ENCODE results near the gene ORC2.
"Not testable (repeated sequence)": the region's sequence is repeated elsewhere in the genome, so short reads cannot be mapped to it uniquely, and the experiment has no call there.

The ORC2 gene

GRCh38 chr2:200963124-200963917, at the start of gene ORC2:
Gene ORC2, minus strand, starts transcription at chr2:200963660. Its CDS starts 5,537 bp downstream, at chr2:200958123.
- peak; percentile 91 for DNase-seq

DNA sequence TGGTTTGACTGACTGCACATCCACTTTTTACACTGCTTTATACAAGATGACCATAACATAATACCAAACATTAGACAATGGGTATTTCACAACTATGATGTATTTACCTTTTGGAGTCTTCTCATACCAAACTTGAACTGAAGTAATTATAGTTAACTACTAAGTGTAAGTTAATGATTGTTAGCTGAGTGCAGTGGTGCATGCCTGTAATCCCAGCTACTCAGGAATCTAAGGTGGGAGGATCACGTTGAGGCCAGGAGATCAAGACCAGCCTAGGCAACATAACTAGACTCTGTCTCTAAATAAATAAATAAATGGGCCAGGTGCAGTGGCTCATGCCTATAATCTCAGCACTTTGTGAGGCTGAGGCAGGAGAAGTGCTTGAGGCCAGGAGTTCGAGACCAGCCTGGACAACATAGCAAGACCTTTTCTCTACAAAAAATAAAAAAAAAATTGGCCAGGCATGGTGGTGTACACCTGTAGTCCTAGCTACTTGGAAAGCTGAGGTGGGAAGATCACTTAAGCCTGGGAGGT, 44.9 kb upstream of the ORC2 start:
- no peak for DNase-seq

- DNase-seq, result no peak
These were observed 44.1 kb upstream of the ORC2 start for GRCh38 chr2:201007584-201007998.

GRCh38 chr2:201006704-201007103, 43.2 kb upstream of the ORC2 start:
- DNase-seq, result no peak

GRCh38 chr2:201004370-201004769, 40.9 kb upstream of the ORC2 start:
- no peak for DNase-seq

DNA sequence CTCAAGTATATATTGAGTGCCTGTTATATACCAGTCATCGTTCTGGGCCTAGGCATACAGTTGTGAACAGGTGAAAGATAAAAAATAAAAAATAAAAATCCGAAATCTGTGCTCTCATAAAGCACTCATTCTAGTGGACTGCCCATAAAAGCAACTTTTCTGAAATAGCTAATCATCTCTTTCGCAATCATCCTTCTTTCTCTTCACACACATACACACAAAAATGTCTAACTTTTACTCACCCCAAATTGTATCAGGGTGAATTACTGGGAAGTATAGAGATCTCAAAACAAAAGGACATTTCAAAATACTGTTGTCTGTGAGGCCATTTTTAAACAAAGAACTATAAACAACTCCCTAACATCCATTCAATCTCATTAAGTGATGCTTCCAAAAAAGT, 29.6 kb upstream of the ORC2 start:
- no peak for DNase-seq

DNA sequence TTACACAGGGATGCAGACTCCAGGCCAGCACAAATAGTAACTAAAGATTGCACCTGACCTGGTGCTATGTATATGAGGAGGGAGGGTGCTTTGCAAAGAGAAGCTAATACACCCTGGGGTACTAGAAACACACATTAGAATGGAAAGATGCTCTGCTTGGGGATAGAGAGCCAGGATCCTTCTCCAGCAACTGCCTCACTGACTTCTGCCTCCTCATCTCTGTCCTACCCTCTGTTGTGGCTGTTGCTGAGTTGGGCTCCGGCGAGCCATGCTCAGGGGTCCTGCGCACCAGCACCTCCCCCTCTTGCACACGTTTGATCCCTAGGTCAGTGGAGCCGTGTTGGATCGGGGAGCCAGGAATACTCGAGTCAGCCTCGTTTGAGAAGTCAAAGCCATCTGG, 23.7 kb upstream of the ORC2 start:
- DNase-seq, result no peak

- DNase-seq, result no peak
These were observed 22.3 kb upstream of the ORC2 start for GRCh38 chr2:200985799-200986198.

DNA sequence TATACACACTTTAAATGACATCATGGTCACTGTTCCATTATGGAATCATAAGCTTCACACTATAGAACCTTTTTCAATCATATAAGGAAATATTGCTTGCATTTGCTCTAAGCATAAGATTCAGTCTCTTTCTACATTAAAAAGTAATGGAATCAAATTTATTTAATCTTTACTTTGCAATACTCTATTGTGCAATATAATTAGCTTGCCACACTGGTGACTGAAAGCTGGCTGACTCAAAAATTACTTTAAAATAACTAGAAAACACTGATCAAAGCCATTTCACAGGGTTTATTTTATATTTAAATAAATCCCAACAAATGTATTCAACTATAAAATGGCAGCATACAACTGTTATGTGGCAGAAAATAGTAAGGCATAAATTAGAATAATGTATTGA, 13.2 kb upstream of the ORC2 start:
- DNase-seq, result no peak

DNA sequence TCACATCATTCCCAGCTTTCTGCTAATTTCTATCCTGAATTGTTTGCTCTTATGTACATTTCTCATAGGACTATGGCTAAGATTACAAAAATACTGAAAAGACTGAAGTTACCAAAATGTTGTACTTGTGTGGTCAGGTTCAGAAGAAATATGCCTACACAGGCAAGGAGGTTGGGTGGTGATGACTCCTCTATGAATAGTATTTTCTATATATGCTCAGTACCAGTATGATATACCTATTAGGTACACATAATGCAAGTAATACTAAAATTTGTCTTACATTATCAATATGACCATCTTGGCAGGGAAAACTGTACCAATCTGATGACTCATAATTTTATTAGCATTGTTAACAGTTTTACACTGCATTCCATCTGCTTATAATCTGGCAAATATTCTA, 12.2 kb upstream of the ORC2 start:
- no peak for DNase-seq

GRCh38 chr2:200970057-200970456, 6.6 kb upstream of the ORC2 start:
- not testable (repeated sequence) for DNase-seq

- no peak for DNase-seq
These were observed 5.3 kb upstream of the ORC2 start for GRCh38 chr2:200968735-200969134.

DNA sequence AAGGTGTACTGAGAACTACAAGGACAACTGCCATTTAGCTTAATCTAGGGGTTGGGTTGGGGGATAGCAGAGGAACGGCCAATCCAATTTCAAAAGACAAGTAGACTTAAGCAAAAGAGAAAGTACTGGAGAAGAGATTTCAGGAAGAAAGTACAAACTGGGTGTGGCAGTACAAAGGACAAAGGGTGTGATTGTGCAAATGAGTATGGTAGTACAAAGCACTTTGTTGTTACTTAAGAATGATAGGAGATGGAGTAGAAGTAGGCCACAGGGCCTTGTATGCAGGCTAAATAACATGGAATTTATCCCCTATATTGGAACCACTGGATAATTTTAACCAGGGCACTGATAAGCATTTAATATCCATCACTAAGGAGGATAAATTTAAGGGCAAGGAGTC, 4.7 kb upstream of the ORC2 start:
- DNase-seq, result no peak

DNA sequence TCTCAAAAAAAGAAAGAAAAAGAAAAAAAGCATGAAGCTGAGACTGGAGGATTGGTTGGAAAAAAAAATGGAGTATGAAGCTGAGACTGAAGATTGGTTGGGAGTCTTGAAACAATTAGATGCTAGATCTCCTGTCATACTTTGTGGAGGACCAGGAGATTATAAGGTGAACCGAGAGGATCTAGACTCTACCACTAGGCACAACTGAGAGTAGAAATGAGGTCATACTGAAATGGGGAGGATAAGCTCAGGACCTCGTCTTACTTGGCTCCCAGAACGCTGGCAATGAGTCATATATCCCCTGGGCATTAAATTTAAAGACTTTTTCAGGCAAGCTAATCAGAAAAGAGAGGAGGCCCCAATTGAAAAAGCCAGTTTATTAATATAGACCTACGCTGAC, 3.3 kb upstream of the ORC2 start:
- no peak for DNase-seq

- no peak for DNase-seq
These were observed 1.0 kb upstream of the ORC2 start for GRCh38 chr2:200964498-200964897.

DNA sequence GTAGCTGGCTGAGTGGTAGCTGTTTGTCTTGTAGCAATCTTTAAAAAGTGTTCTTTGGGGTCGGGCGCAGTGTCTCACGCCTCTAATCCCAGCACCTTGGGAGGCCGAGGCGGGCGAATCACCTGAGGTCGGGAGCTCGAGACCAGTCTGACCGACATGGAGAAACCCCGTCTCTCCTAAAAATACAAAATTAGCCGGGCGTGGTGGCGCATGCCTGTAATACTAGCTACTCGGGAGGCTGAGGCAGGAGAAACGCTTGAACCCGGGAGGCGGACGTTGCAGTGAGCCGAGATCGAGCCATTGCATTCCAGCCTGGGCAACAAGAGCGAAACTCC, 425 bp upstream of the ORC2 start:
- DNase-seq, result not testable (repeated sequence)

GRCh38 chr2:200962811-200963123, 693 bp downstream of the ORC2 start:
- DNase-seq, result no peak

GRCh38 chr2:200961674-200962073, 1.8 kb downstream of the ORC2 start:
- DNase-seq, result no peak

DNA sequence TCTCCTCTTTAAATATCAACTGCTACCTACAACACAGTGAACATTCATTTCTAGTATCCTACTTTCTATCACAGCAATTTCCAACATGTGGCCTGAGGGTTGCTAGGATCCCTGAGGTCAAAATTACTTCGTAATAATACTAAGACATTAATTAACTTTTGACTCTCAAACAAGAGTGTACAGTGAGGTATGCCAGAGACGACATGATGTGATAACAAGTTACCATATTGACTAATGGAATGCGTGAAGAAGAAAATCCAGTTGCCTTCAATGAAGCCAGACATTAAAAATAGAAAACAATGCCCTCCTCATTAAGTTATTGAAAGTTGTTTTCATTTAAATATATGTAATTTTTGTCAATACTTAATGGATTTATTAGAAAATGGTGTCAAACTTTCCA, 13.1 kb downstream of the ORC2 start:
- no peak for DNase-seq

- no peak for DNase-seq
These were observed 18.1 kb downstream of the ORC2 start for GRCh38 chr2:200945395-200945729.

- peak; percentile 37 for DNase-seq
These were observed 18.7 kb downstream of the ORC2 start for GRCh38 chr2:200944467-200945394.

GRCh38 chr2:200943527-200944105, 19.8 kb downstream of the ORC2 start:
- no peak for DNase-seq

DNA sequence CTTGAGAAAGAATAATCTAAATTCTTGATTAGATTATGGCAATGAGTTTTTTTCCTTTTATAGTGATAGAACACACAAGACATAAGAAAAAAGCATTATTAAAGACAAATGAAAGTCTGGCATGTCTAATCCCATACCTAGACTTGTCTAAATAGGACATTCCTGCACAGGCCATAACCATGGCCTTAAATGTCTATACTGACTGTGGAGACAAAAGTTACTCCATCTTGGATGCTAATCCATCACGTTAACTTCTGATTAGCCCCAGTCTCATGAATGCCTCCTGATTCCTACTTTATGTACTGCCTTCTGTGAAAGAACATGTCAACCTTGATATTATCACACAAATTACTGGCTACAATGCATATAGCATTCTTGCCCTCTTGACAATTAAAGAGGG, 23.6 kb downstream of the ORC2 start:
- DNase-seq, result no peak
